Stomach (tissue), 4 donors: ENCODE results near the gene STRADA.

Experiments
- CTCF ChIP-seq, 7 experiments: fragments of 450-650 bp in 4 of 7; fragments of 200-600 bp in 3 of 7; sonication (generic) in 3 of 7; IDR thresholded peaks; one replicate each; pipeline ENCODE4 v1.5.1; 2016 to 2019; ENCODE audit warnings: antibody characterized with exemption in 7 of 7, control low read depth in 2 of 7, mild to moderate bottlenecking in 1 of 7
- EP300 ChIP-seq: sonication (generic); formaldehyde crosslinking; IDR thresholded peaks from one replicate; pipeline ENCODE4 v1.6.1; 2017; ENCODE audit warnings: antibody characterized with exemption
- POLR2A ChIP-seq, 4 donors: fragments of 450-650 bp; IDR thresholded peaks; one replicate each; pipeline ENCODE4 v1.6.1; 2016; ENCODE audit warnings: antibody characterized with exemption in 4 of 4, control low read depth in 2 of 4, mild to moderate bottlenecking in 1 of 4, moderate library complexity in 1 of 4
- POLR2AphosphoS5 ChIP-seq, 3 donors: sonication (generic); formaldehyde crosslinking; IDR thresholded peaks; one replicate each; pipeline ENCODE4 v1.6.1; 2016; ENCODE audit warnings: antibody characterized with exemption in 3 of 3

DNA sequence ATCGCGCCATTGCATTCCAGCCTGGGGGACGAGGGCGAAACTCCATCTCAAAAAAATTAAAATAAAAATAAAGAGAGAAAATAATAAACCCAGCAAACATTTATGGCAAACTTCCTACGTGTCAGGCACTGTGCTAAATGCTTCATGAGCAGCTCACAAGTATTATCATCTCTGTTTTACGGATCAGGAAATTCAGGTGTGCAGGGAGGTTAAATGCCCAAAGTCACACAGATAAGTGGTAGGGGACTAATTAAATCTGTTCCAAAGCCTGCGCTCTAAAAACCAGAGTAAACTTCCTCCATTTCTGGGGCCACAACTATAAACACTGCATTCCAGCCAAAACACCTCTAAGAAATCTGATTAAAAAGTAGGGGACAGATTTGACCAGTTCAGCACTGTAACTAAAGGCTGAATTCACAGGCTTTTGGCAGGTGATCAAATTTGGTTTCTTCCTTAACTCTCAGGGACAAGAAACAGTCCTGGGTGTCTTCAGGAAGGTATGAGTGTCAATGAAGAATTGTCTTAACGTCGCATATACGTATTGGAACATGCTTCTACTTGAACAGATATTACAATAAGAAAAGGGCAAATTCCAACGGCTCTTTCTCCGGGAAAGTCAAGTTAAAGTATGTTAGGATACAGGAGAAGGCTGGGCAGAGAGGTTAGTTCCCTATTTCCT lies 996 bp downstream of the STRADA start:
- TF ChIP-seq CTCF (IDR thresholded peaks at IDR 0.05) = no peak
- TF ChIP-seq POLR2A (IDR thresholded peaks at IDR 0.05) = no peak
- no peak for TF ChIP-seq EP300
- no peak for TF ChIP-seq POLR2AphosphoS5 (IDR thresholded peaks at IDR 0.05)
